SU-DHL-6 (cell line): Measurements from ENCODE around the gene IP6K3.

Source experiments
- CTCF ChIP-seq: fragments of 200-600 bp; sonication (generic); IDR thresholded peaks from one replicate; pipeline ENCODE4 v1.5.1; 2017; ENCODE audit warnings: antibody characterized with exemption, mild to moderate bottlenecking, low read length, moderate library complexity; ENCODE audit not compliant: insufficient read depth, poor library complexity, severe bottlenecking
- EZH2phosphoT487 ChIP-seq: fragments of 200-600 bp; sonication (generic), shearing (Covaris generic); conservative IDR thresholded peaks from 2 replicates; pipeline ENCODE4 v1.6.1; 2018; ENCODE audit warnings: mild to moderate bottlenecking, antibody characterized with exemption, low read length, moderate library complexity, mixed read lengths

- no peak for TF ChIP-seq CTCF
- TF ChIP-seq EZH2phosphoT487, result no peak
Measured at GRCh38 chr6:33688006-33688405, 58.7 kb downstream of the IP6K3 start.
